ENCODE measurements around the gene NR2E1.

The NR2E1 gene

DNA sequence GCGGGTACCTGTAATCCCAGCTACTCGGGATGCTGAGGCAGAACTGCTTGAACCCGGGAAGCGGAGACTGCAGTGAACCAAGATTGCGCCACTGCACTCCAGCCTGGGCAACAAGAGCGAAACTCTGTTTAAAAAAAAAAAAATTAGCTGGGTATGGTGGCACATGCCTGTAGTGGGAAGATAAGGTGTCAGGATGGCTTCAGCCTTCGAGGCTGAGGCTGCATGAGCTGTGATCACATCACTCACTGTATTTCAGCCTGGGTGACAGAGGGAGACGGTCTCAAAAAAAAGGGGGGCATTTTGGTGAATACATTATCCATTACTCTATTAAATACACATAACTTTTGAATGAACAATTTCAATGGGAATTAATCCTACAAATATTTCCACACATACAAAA, 62.6 kb downstream of the NR2E1 start:
- Histone ChIP-seq H3K4me1 (ENCODE audit: control insufficient read depth, insufficient read depth, low read depth, low read length) (no peaks in the 10 kb centered on the region), H2BK15ac (ENCODE audit: low read depth, poor library complexity, severe bottlenecking) (no peak overlapping the region), H4K8ac (ENCODE audit: low read length) (no peak overlapping the region), H3K18ac (ENCODE audit: low read depth in 1 of 2, low read length in 2 of 2) (no peak overlapping the region), H3K4ac (ENCODE audit: low read depth in 1 of 2, low read length in 2 of 2) (no peak overlapping the region), H2AK5ac (ENCODE audit: low read length, severe bottlenecking) (no peak overlapping the region), H3K36me3 (ENCODE audit: control insufficient read depth in 1 of 2, insufficient read depth in 2 of 2, low read depth in 1 of 2, low read length in 2 of 2) (no peaks in the 10 kb centered on the region), H2BK120ac (ENCODE audit: low read depth, low read length) (no peak overlapping the region), H3K9ac (ENCODE audit: low read length) (no peak overlapping the region), H3K4me2 (ENCODE audit: low read length, poor library complexity, severe bottlenecking) (no peak overlapping the region), H4K91ac (ENCODE audit: low read length) (no peak overlapping the region), H3K79me1 (replicated peaks; ENCODE audit: low read length, poor library complexity, severe bottlenecking) (peaks cover 23% of the 10 kb centered on the region), H3K27ac (ENCODE audit: low read length, poor library complexity, severe bottlenecking) (no peak overlapping the region), H3K27me3 (ENCODE audit: control insufficient read depth in 1 of 2, insufficient read depth in 1 of 2, low read length in 2 of 2) (no peaks in the 10 kb centered on the region), H2BK5ac (ENCODE audit: low read depth, low read length, poor library complexity, severe bottlenecking) (no peak overlapping the region), H3K23ac (ENCODE audit: low read length in 2 of 2) (no peak overlapping the region), H3K9me3 (ENCODE audit: control insufficient read depth, low read length) (no peaks in the 10 kb centered on the region), H3K4me3 (ENCODE audit: insufficient read depth in 1 of 2, low read depth in 1 of 2, low read length in 2 of 2) (no peak overlapping the region), H2AFZ (ENCODE audit: low read depth, low read length) (no peak overlapping the region), H2BK12ac (ENCODE audit: low read length in 2 of 2) (no peak overlapping the region), H3K14ac (ENCODE audit: low read length in 2 of 2) (no peak overlapping the region)
- no peak for DNase-seq
- over 99% methylated on average over 7 of the region's 8 CpGs for WGBS

DNA sequence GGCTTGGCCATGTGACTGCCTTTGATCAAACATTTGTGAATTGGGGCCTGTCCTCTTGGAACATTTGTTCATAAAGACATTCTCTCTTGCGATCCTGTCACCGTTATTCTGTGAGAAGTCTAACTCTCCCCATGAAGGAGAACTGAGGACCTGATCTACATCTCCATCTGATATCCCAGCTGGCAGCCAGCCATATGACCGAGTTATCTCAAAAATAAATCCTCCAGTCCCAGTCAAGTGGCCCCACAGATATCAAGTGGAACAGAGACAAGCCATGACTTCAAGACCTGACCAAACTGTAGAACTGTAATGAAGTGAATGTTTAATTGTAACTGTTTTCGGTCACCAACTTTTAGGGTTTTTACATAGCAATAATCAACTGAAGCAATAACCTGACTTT, 69.3 kb downstream of the NR2E1 start:
- no peak for DNase-seq
- Histone ChIP-seq H2AK5ac (ENCODE audit: low read length, severe bottlenecking) (no peak overlapping the region), H3K18ac (ENCODE audit: low read depth in 1 of 2, low read length in 2 of 2) (no peak overlapping the region), H3K14ac (ENCODE audit: low read length in 2 of 2) (no peak overlapping the region), H3K4me2 (ENCODE audit: low read length, poor library complexity, severe bottlenecking) (no peak overlapping the region), H4K91ac (ENCODE audit: low read length) (no peak overlapping the region), H3K9me3 (ENCODE audit: control insufficient read depth, low read length) (no peaks in the 10 kb centered on the region), H2BK120ac (ENCODE audit: low read depth, low read length) (no peak overlapping the region), H2BK12ac (ENCODE audit: low read length in 2 of 2) (no peak overlapping the region), H2AFZ (ENCODE audit: low read depth, low read length) (no peak overlapping the region), H3K27me3 (ENCODE audit: control insufficient read depth in 1 of 2, insufficient read depth in 1 of 2, low read length in 2 of 2) (no peaks in the 10 kb centered on the region), H3K9ac (ENCODE audit: low read length) (no peak overlapping the region), H3K27ac (ENCODE audit: low read length, poor library complexity, severe bottlenecking) (no peak overlapping the region), H2BK15ac (ENCODE audit: low read depth, poor library complexity, severe bottlenecking) (no peak overlapping the region), H3K36me3 (ENCODE audit: control insufficient read depth in 1 of 2, insufficient read depth in 2 of 2, low read depth in 1 of 2, low read length in 2 of 2) (peaks cover 5 to 11% of the 10 kb centered on the region in 2 experiments), H3K23ac (ENCODE audit: low read length in 2 of 2) (no peak overlapping the region), H3K4ac (ENCODE audit: low read depth in 1 of 2, low read length in 2 of 2) (no peak overlapping the region), H3K4me1 (ENCODE audit: control insufficient read depth, insufficient read depth, low read depth, low read length) (no peaks in the 10 kb centered on the region), H3K4me3 (ENCODE audit: insufficient read depth in 1 of 2, low read depth in 1 of 2, low read length in 2 of 2) (no peak overlapping the region), H2BK5ac (ENCODE audit: low read depth, low read length, poor library complexity, severe bottlenecking) (no peak overlapping the region), H4K8ac (ENCODE audit: low read length) (no peak overlapping the region), H3K79me1 (replicated peaks; ENCODE audit: low read length, poor library complexity, severe bottlenecking) (peaks cover 14% of the 10 kb centered on the region)
- 93% methylated on average over 3 of the region's 4 CpGs for WGBS

DNA sequence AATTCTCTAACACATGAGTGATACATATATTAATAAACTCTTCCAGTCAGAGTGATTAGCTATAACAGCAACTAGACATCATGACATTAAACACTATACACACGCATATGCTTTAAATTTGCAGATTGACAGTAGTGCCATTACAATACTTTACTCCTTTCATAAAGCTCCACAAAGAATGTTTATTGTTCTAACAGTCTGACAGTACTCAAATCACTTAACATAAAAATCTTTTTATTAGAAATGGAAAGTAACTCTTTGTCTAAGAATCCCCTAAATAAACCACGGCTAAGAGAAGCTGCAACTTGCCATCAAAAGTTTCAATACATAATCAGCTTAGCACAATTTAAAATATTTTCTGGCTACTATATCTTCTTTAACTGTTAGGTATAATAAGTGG, 71.0 kb downstream of the NR2E1 start:
- Histone ChIP-seq H3K18ac (ENCODE audit: low read depth in 1 of 2, low read length in 2 of 2) (no peak overlapping the region), H2AFZ (ENCODE audit: low read depth, low read length) (no peak overlapping the region), H4K91ac (ENCODE audit: low read length) (no peak overlapping the region), H2BK120ac (ENCODE audit: low read depth, low read length) (no peak overlapping the region), H3K9me3 (ENCODE audit: control insufficient read depth, low read length) (no peaks in the 10 kb centered on the region), H3K9ac (ENCODE audit: low read length) (no peak overlapping the region), H3K27me3 (ENCODE audit: control insufficient read depth in 1 of 2, insufficient read depth in 1 of 2, low read length in 2 of 2) (no peaks in the 10 kb centered on the region), H2AK5ac (ENCODE audit: low read length, severe bottlenecking) (no peak overlapping the region), H3K4ac (ENCODE audit: low read depth in 1 of 2, low read length in 2 of 2) (no peak overlapping the region), H2BK15ac (ENCODE audit: low read depth, poor library complexity, severe bottlenecking) (no peak overlapping the region), H3K4me3 (ENCODE audit: insufficient read depth in 1 of 2, low read depth in 1 of 2, low read length in 2 of 2) (no peak overlapping the region), H3K14ac (ENCODE audit: low read length in 2 of 2) (no peak overlapping the region), H3K36me3 (ENCODE audit: control insufficient read depth in 1 of 2, insufficient read depth in 2 of 2, low read depth in 1 of 2, low read length in 2 of 2) (peaks cover 9 to 16% of the 10 kb centered on the region in 2 experiments), H3K27ac (ENCODE audit: low read length, poor library complexity, severe bottlenecking) (no peak overlapping the region), H2BK12ac (ENCODE audit: low read length in 2 of 2) (no peak overlapping the region), H4K8ac (ENCODE audit: low read length) (no peak overlapping the region), H3K79me1 (replicated peaks; ENCODE audit: low read length, poor library complexity, severe bottlenecking) (peaks cover 22% of the 10 kb centered on the region), H2BK5ac (ENCODE audit: low read depth, low read length, poor library complexity, severe bottlenecking) (no peak overlapping the region), H3K4me1 (ENCODE audit: control insufficient read depth, insufficient read depth, low read depth, low read length) (no peaks in the 10 kb centered on the region), H3K4me2 (ENCODE audit: low read length, poor library complexity, severe bottlenecking) (no peak overlapping the region), H3K23ac (ENCODE audit: low read length in 2 of 2) (no peak overlapping the region)
- WGBS: 100% methylated on average over 1 of the region's 2 CpGs
- no peak for DNase-seq

DNA sequence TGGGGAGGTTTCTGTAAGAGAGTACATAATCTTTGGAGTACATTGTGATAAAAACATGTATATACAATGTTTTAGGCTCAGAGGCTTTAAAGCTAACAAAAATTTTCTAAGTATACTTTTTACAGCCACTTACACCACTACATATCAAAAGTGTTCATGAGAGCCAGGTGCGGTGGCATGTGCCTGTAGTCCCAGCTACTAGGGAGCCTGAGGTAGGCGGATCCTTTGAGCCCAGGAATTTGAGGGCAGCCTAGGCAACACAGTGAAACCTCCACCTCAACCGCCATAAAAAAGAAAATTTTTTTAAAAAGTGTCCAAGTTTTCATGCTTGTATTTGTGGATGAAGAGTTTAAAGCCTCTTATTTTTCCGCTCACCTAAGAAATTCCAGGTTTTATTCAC, 72.5 kb downstream of the NR2E1 start:
- H3K18ac ChIP-seq (ENCODE audit: low read depth in 1 of 2, low read length in 2 of 2): no peak overlapping the region
- H4K8ac ChIP-seq (ENCODE audit: low read length): no peak overlapping the region
- H3K79me1 ChIP-seq (replicated peaks; ENCODE audit: low read length, poor library complexity, severe bottlenecking): peaks cover 21% of the 10 kb centered on the region
- H2AFZ ChIP-seq (ENCODE audit: low read depth, low read length): no peak overlapping the region
- no peak for DNase-seq
- no peak overlapping the region for H3K4me3 ChIP-seq (ENCODE audit: insufficient read depth in 1 of 2, low read depth in 1 of 2, low read length in 2 of 2)
- no peak overlapping the region for H3K27ac ChIP-seq (ENCODE audit: low read length, poor library complexity, severe bottlenecking)
- H2AK5ac ChIP-seq (ENCODE audit: low read length, severe bottlenecking): no peak overlapping the region
- H3K4ac ChIP-seq (ENCODE audit: low read depth in 1 of 2, low read length in 2 of 2): no peak overlapping the region
- H3K9ac ChIP-seq (ENCODE audit: low read length): no peak overlapping the region
- no peaks in the 10 kb centered on the region for H3K27me3 ChIP-seq (ENCODE audit: control insufficient read depth in 1 of 2, insufficient read depth in 1 of 2, low read length in 2 of 2)
- H3K9me3 ChIP-seq (ENCODE audit: control insufficient read depth, low read length): peaks cover 10% of the 10 kb centered on the region
- no peak overlapping the region for H2BK5ac ChIP-seq (ENCODE audit: low read depth, low read length, poor library complexity, severe bottlenecking)
- 100% methylated on average over 1 of the region's 4 CpGs for WGBS
- H3K4me2 ChIP-seq (ENCODE audit: low read length, poor library complexity, severe bottlenecking): no peak overlapping the region
- H3K23ac ChIP-seq (ENCODE audit: low read length in 2 of 2): no peak overlapping the region
- no peak overlapping the region for H4K91ac ChIP-seq (ENCODE audit: low read length)
- H3K4me1 ChIP-seq (ENCODE audit: control insufficient read depth, insufficient read depth, low read depth, low read length): no peaks in the 10 kb centered on the region
- H2BK120ac ChIP-seq (ENCODE audit: low read depth, low read length): no peak overlapping the region
- no peak overlapping the region for H2BK15ac ChIP-seq (ENCODE audit: low read depth, poor library complexity, severe bottlenecking)
- no peak overlapping the region for H3K14ac ChIP-seq (ENCODE audit: low read length in 2 of 2)
- H2BK12ac ChIP-seq (ENCODE audit: low read length in 2 of 2): no peak overlapping the region
- peaks cover 9 to 30% of the 10 kb centered on the region in 2 experiments for H3K36me3 ChIP-seq (ENCODE audit: control insufficient read depth in 1 of 2, insufficient read depth in 2 of 2, low read depth in 1 of 2, low read length in 2 of 2)

Data from mesenchymal stem cell (in vitro differentiated cells and primary cell).